Fibroblast of lung (primary cell): ENCODE results near the gene DBNDD1.

Source experiments
- CTCF ChIP-seq, 2 donors: IDR thresholded peaks in 1 of 2; conservative IDR thresholded peaks in 1 of 2; 1 replicate in 1 of 2; 2 replicates in 1 of 2; pipeline ENCODE4 v1.5.1; 2011 to 2012; ENCODE audit warnings: low read length in 2 of 2, control low read depth in 1 of 2, inconsistent platforms in 1 of 2, low read depth in 1 of 2, mild to moderate bottlenecking in 1 of 2
- EZH2 ChIP-seq: IDR thresholded peaks from 2 replicates; pipeline ENCODE4 v1.5.1; 2012; ENCODE audit warnings: low read length, control low read depth, mild to moderate bottlenecking; ENCODE audit errors: missing control alignments

- no peak for TF ChIP-seq CTCF (conservative IDR thresholded peaks at IDR 0.05 in 1 of 2, IDR thresholded peaks at IDR 0.05 in 1 of 2; ENCODE audit: low read depth in 1 of 2, low read length in 2 of 2)
- TF ChIP-seq EZH2 = no peak
These were observed 35.0 kb downstream of the DBNDD1 start for GRCh38 chr16:89984216-89984615.
